ENCODE measurements around the gene ULK4. TPM values are rescaled to one million over a fixed set of nuclear protein-coding genes. Genes with fewer than 3 reads are reported as not detected.

The ULK4 gene
- total RNA-seq, 1 experiment from 2014 or later: 6.3 TPM

GRCh38 chr3:41943311-41943843 lies 18.5 kb downstream of the ULK4 start:
- Histone ChIP-seq H3K4me2 (ENCODE audit: low read length) (no peak overlapping the region), H2AFZ (ENCODE audit: low read depth, low read length, poor library complexity, severe bottlenecking) (no peak overlapping the region), H3K79me2 (ENCODE audit: insufficient read depth, low read length) (no peaks in the 10 kb centered on the region), H4K20me1 (ENCODE audit: insufficient read depth) (no peaks in the 10 kb centered on the region), H3K9me2 (ENCODE audit: insufficient read depth) (no peaks in the 10 kb centered on the region), H3K4me1 (ENCODE audit: control insufficient read depth in 1 of 2, insufficient read depth in 2 of 2, low read length in 2 of 2) (no peaks in the 10 kb centered on the region), H3K27me3 (ENCODE audit: insufficient read depth, low read length) (no peaks in the 10 kb centered on the region), H3K36me3 (ENCODE audit: control insufficient read depth in 1 of 2, insufficient read depth in 2 of 2, low read length in 2 of 2) (no peaks in the 10 kb centered on the region), H3K9me3 (ENCODE audit: control insufficient read depth in 1 of 2, insufficient read depth in 1 of 2, low read depth in 1 of 2, low read length in 2 of 2) (peaks cover 0 to 4% of the 10 kb centered on the region in 2 experiments; a peak in 1 of 4 replicates), H3K4me3 (replicated peaks in 1 of 2; ENCODE audit: low read depth in 1 of 2, low read length in 2 of 2) (no peak overlapping the region), H3K27ac (ENCODE audit: low read depth, low read length) (no peak overlapping the region), H3K9ac (ENCODE audit: low read length) (no peak overlapping the region)
- DNase-seq (ENCODE audit: low read depth, low spot score): no peak
- BruUV-seq (replicated peaks): no TSS peak
- ChIA-PET RAD21 (ENCODE audit: low non-redundant PET in 1 of 2, low total read pairs in 2 of 2, uncharacterized antibody in 2 of 2, unreplicated experiment in 2 of 2) (no interaction called here), CTCF (no interaction called here), POLR2A (no interaction called here)
- TF ChIP-seq CEBPB (IDR thresholded peaks at IDR 0.05; ENCODE audit: low read depth): no peak
- no peak for TF ChIP-seq MAX (IDR thresholded peaks at IDR 0.05)
- TF ChIP-seq POLR2A (IDR thresholded peaks at IDR 0.05; ENCODE audit: borderline replicate concordance, extremely low read depth, insufficient read depth, insufficient read length): no peak
- no peak for TF ChIP-seq ZNF274 (IDR thresholded peaks at IDR 0.05; ENCODE audit: low read depth, low read length)
- no peak for TF ChIP-seq POLR2AphosphoS5 (IDR thresholded peaks at IDR 0.05; ENCODE audit: low read depth, low read length)
- no peak for TF ChIP-seq SRF (IDR thresholded peaks at IDR 0.05; ENCODE audit: low read depth)
- no peak for TF ChIP-seq SIN3A (IDR thresholded peaks at IDR 0.05; ENCODE audit: low read depth)
- TF ChIP-seq, protein P1, sequence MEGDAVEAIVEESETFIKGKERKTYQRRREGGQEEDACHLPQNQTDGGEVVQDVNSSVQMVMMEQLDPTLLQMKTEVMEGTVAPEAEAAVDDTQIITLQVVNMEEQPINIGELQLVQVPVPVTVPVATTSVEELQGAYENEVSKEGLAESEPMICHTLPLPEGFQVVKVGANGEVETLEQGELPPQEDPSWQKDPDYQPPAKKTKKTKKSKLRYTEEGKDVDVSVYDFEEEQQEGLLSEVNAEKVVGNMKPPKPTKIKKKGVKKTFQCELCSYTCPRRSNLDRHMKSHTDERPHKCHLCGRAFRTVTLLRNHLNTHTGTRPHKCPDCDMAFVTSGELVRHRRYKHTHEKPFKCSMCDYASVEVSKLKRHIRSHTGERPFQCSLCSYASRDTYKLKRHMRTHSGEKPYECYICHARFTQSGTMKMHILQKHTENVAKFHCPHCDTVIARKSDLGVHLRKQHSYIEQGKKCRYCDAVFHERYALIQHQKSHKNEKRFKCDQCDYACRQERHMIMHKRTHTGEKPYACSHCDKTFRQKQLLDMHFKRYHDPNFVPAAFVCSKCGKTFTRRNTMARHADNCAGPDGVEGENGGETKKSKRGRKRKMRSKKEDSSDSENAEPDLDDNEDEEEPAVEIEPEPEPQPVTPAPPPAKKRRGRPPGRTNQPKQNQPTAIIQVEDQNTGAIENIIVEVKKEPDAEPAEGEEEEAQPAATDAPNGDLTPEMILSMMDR (IDR thresholded peaks at IDR 0.05 in 2 of 3, conservative IDR thresholded peaks at IDR 0.05 in 1 of 3; ENCODE audit: borderline replicate concordance in 1 of 3, insufficient read depth in 1 of 3, low read depth in 2 of 3, low read length in 2 of 3): no peak
- TF ChIP-seq, protein P2, sequence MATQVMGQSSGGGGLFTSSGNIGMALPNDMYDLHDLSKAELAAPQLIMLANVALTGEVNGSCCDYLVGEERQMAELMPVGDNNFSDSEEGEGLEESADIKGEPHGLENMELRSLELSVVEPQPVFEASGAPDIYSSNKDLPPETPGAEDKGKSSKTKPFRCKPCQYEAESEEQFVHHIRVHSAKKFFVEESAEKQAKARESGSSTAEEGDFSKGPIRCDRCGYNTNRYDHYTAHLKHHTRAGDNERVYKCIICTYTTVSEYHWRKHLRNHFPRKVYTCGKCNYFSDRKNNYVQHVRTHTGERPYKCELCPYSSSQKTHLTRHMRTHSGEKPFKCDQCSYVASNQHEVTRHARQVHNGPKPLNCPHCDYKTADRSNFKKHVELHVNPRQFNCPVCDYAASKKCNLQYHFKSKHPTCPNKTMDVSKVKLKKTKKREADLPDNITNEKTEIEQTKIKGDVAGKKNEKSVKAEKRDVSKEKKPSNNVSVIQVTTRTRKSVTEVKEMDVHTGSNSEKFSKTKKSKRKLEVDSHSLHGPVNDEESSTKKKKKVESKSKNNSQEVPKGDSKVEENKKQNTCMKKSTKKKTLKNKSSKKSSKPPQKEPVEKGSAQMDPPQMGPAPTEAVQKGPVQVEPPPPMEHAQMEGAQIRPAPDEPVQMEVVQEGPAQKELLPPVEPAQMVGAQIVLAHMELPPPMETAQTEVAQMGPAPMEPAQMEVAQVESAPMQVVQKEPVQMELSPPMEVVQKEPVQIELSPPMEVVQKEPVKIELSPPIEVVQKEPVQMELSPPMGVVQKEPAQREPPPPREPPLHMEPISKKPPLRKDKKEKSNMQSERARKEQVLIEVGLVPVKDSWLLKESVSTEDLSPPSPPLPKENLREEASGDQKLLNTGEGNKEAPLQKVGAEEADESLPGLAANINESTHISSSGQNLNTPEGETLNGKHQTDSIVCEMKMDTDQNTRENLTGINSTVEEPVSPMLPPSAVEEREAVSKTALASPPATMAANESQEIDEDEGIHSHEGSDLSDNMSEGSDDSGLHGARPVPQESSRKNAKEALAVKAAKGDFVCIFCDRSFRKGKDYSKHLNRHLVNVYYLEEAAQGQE (IDR thresholded peaks at IDR 0.05; ENCODE audit: low read depth): no peak
- no peak for TF ChIP-seq EZH2 (IDR thresholded peaks at IDR 0.05)
- TF ChIP-seq ZBTB33 (IDR thresholded peaks at IDR 0.05; ENCODE audit: extremely low read depth, insufficient replicate concordance, low read length): no peak
- intact Hi-C loops (cut with micrococcal nuclease): no loop called here
- no peak for ATAC-seq
